ENCODE data around the gene TOM1L2. TPM values are rescaled to one million over a fixed set of nuclear protein-coding genes. Genes with fewer than 3 reads are reported as not detected.
A peak's percentile ranks its signal among the peaks of the same experiment; 100 is the strongest.

TOM1L2 gene
- total and polyA plus RNA-seq, 2 of the 4 experiments (the other 2 are of a cell fraction) = 34.4 to 51.7 TPM

DNA sequence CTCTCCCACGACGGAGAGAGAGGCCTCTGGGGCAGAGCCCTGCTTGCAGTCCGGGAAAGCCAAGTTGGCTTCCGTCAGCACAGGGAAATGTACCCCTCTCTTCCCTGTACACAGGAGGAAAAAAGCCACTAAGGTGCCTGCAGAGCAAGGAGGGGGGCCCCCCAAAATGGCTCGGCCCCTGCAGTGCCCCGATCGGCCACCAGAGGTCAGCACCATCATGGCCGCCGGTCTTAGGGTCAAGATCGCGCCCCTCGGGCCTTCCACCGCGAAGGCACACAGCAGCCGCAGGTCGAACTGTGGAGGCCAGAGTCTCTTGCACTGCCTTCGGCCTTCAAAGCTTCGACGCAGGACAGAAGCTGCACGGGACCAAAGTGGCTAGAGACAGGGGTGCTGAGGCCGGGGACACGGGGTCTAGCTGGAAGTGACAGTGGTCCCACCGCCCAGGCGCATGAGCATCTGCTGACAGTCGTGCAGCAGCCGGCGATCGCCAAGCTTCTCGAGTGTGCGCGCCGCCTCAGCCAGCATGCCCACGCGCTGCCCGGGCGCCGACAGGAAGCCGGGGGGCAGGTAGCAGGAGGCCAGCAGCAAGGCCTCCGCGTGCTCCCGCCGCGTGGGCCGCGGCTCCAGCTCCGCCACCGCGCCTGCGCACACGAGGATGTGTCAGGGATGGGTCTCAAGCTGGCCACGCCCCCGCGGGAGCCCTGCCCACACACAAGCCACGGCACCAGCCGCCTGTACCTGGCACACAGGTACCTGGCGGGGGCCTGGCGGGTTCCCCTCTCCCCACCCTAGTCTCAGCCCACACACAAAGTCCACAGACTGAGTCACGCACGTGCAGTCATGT is 159.8 kb downstream of the TOM1L2 start:
- Histone ChIP-seq H3K23ac (ENCODE audit: low read depth, low read length) (no peak overlapping the region), H2AK9ac (replicated peaks; ENCODE audit: low read depth, low read length, poor library complexity) (peak overlapping the region; percentile 22), H4K5ac (ENCODE audit: low read depth, low read length) (no peak overlapping the region), H3K4me3 (ENCODE audit: insufficient read depth, low read depth, low read length) (no peak overlapping the region), H2AFZ (replicated peaks; ENCODE audit: low read length, poor library complexity) (peak overlapping the region; percentile 58), H2BK20ac (ENCODE audit: low read depth, low read length) (no peak overlapping the region), H3K18ac (ENCODE audit: low read depth, low read length) (no peak overlapping the region), H4K91ac (ENCODE audit: insufficient read depth, low read depth, low read length) (no peak overlapping the region), H3K14ac (replicated peaks; ENCODE audit: low read depth, low read length) (no peak overlapping the region), H3K27ac (ENCODE audit: insufficient read depth, low read length) (no peak overlapping the region), H2AK5ac (ENCODE audit: low read depth, low read length) (no peak overlapping the region; the same call in 1 of the 2 replicates), H4K8ac (ENCODE audit: low read depth in 2 of 2, low read length in 2 of 2) (peak overlapping the region in 1 of 2 experiments; percentile 28; a peak in 1 of 4 replicates), H3K4me1 (ENCODE audit: control insufficient read depth, insufficient read depth, low read length) (peaks cover 9% of the 10 kb centered on the region; the same call in 1 of the 2 replicates), H3K27me3 (ENCODE audit: control insufficient read depth, insufficient read depth, low read length) (no peaks in the 10 kb centered on the region), H2BK15ac (ENCODE audit: low read depth, low read length) (no peak overlapping the region), H2BK5ac (ENCODE audit: low read depth, low read length, poor library complexity, severe bottlenecking) (no peak overlapping the region), H3K4me2 (ENCODE audit: low read depth, low read length) (no peak overlapping the region), H3K9ac (ENCODE audit: low read depth, low read length) (no peak overlapping the region), H3K56ac (ENCODE audit: extremely low read depth, insufficient read depth, low read length) (no peak overlapping the region), H3K9me3 (ENCODE audit: control insufficient read depth, insufficient read depth, low read length) (no peaks in the 10 kb centered on the region), H3K36me3 (ENCODE audit: control insufficient read depth, insufficient read depth, low read length) (peaks cover 65% of the 10 kb centered on the region), H4K20me1 (ENCODE audit: insufficient read depth, low read length) (peaks cover 48% of the 10 kb centered on the region), H3K4ac (ENCODE audit: low read depth, low read length) (no peak overlapping the region), H3K79me1 (ENCODE audit: low read depth in 1 of 2, low read length in 2 of 2) (peaks cover 0 to 33% of the 10 kb centered on the region in 2 experiments; a peak in 2 of 4 replicates), H2BK120ac (ENCODE audit: low read depth, low read length) (no peak overlapping the region), H3K9me1 (ENCODE audit: insufficient read depth, low read length) (no peaks in the 10 kb centered on the region)
- ATAC-seq (ENCODE audit: low read depth) (peak; percentile 67), DNase-seq (peak; percentile 41)
- ChIA-PET POLR2A (ENCODE audit: unreplicated experiment) (no interaction called here), CTCF (no interaction called here)
- intact Hi-C loops (cut with micrococcal nuclease) = loop anchor here (1.0 kb wide), 4 partner anchors 48 to 221 kb away; no protein-coding TSS in a partner anchor
- WGBS, 2 experiments (ENCODE audit: extremely low coverage in 2 of 2, insufficient read length in 1 of 2) = 74% methylated on average over 43 of the region's 59 CpGs; no CpG with 5 or more reads in 1 of the 2 experiments
- BruUV-seq (replicated peaks) = TSS peak; percentile 34
- dilution Hi-C loops (cut with HindIII; ENCODE audit: low sequenced_read_pairs, unreplicated experiment) = no loop called here
- in situ Hi-C loops (cut with MboI; ENCODE audit: low sequenced_read_pairs) = no loop called here
- TF ChIP-seq SMC3 (IDR thresholded peaks at IDR 0.05; ENCODE audit: low read depth, low read length) (peak; percentile 73), RAD21 (IDR thresholded peaks at IDR 0.05; ENCODE audit: low read length) (peak; percentile 77), MXI1 (IDR thresholded peaks at IDR 0.05; ENCODE audit: borderline replicate concordance, low read depth, low read length) (no peak), CEBPB (IDR thresholded peaks at IDR 0.05; ENCODE audit: low read depth, low read length) (no peak), NFE2L2 (IDR thresholded peaks at IDR 0.05; ENCODE audit: low read depth, low read length) (no peak), RCOR1 (IDR thresholded peaks at IDR 0.05; ENCODE audit: insufficient replicate concordance, low read length) (no peak), MAFK (IDR thresholded peaks at IDR 0.05; ENCODE audit: low read depth, low read length) (no peak), MAZ (IDR thresholded peaks at IDR 0.05; ENCODE audit: borderline replicate concordance, low read depth, low read length) (peak; percentile 42; the same call in 1 of the 2 replicates), POLR2A (IDR thresholded peaks at IDR 0.05; ENCODE audit: low read depth, low read length) (no peak), BHLHE40 (IDR thresholded peaks at IDR 0.05; ENCODE audit: low read depth, low read length) (no peak), CHD1 (IDR thresholded peaks at IDR 0.05; ENCODE audit: low read depth, low read length) (no peak)
- TF ChIP-seq, protein P1, sequence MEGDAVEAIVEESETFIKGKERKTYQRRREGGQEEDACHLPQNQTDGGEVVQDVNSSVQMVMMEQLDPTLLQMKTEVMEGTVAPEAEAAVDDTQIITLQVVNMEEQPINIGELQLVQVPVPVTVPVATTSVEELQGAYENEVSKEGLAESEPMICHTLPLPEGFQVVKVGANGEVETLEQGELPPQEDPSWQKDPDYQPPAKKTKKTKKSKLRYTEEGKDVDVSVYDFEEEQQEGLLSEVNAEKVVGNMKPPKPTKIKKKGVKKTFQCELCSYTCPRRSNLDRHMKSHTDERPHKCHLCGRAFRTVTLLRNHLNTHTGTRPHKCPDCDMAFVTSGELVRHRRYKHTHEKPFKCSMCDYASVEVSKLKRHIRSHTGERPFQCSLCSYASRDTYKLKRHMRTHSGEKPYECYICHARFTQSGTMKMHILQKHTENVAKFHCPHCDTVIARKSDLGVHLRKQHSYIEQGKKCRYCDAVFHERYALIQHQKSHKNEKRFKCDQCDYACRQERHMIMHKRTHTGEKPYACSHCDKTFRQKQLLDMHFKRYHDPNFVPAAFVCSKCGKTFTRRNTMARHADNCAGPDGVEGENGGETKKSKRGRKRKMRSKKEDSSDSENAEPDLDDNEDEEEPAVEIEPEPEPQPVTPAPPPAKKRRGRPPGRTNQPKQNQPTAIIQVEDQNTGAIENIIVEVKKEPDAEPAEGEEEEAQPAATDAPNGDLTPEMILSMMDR (conservative IDR thresholded peaks at IDR 0.05; ENCODE audit: low read depth, low read length) = peak; percentile 89
- TF ChIP-seq, protein P2, sequence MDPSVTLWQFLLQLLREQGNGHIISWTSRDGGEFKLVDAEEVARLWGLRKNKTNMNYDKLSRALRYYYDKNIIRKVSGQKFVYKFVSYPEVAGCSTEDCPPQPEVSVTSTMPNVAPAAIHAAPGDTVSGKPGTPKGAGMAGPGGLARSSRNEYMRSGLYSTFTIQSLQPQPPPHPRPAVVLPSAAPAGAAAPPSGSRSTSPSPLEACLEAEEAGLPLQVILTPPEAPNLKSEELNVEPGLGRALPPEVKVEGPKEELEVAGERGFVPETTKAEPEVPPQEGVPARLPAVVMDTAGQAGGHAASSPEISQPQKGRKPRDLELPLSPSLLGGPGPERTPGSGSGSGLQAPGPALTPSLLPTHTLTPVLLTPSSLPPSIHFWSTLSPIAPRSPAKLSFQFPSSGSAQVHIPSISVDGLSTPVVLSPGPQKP (IDR thresholded peaks at IDR 0.05; ENCODE audit: borderline replicate concordance, low read depth, low read length) = no peak
- TF ChIP-seq, protein P3, sequence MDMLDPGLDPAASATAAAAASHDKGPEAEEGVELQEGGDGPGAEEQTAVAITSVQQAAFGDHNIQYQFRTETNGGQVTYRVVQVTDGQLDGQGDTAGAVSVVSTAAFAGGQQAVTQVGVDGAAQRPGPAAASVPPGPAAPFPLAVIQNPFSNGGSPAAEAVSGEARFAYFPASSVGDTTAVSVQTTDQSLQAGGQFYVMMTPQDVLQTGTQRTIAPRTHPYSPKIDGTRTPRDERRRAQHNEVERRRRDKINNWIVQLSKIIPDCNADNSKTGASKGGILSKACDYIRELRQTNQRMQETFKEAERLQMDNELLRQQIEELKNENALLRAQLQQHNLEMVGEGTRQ (IDR thresholded peaks at IDR 0.05; ENCODE audit: low read depth, low read length) = no peak

All from IMR-90 (cell line).